ENCODE measurements around the gene STIM1.

Gene STIM1

GRCh38 chr11:3885855-3886254 is 30.4 kb downstream of the STIM1 start:
- CTCF ChIA-PET: interaction anchor here (0.6 kb wide), 1 partner anchor 35 kb away, joined by 3 read pairs; no protein-coding TSS in a partner anchor

GRCh38 chr11:3886985-3887384 is 31.5 kb downstream of the STIM1 start:
- CTCF ChIA-PET: no interaction called here
- POLR2A ChIA-PET (ENCODE audit: low non-redundant PET): no interaction called here
- TF ChIP-seq CTCF (conservative IDR thresholded peaks at IDR 0.05; ENCODE audit: low read depth): no peak
- no peak for DNase-seq (ENCODE audit: low spot score)
- H3K27ac ChIP-seq: no peak overlapping the region

More at GRCh38 chr11:3885855-3886254, 30.4 kb downstream of the STIM1 start:
- no peak for DNase-seq (ENCODE audit: low spot score)
- TF ChIP-seq CTCF (conservative IDR thresholded peaks at IDR 0.05; ENCODE audit: low read depth): no peak
- H3K27ac ChIP-seq: no peak overlapping the region
- POLR2A ChIA-PET (ENCODE audit: low non-redundant PET): no interaction called here

GRCh38 chr11:3888876-3889275 is 33.4 kb downstream of the STIM1 start:
- CTCF ChIA-PET: interaction anchor here (0.6 kb wide), 1 partner anchor 49 kb away, joined by 10 read pairs; no protein-coding TSS in a partner anchor
- TF ChIP-seq CTCF (conservative IDR thresholded peaks at IDR 0.05; ENCODE audit: low read depth): no peak
- POLR2A ChIA-PET (ENCODE audit: low non-redundant PET): no interaction called here

GRCh38 chr11:3890014-3890413 is 34.5 kb downstream of the STIM1 start:
- no peak overlapping the region for H3K27ac ChIP-seq
- ChIA-PET CTCF (interaction anchor here (0.6 kb wide), 1 partner anchor 91 kb away, joined by 3 read pairs; no protein-coding TSS in a partner anchor), POLR2A (ENCODE audit: low non-redundant PET) (no interaction called here)
- no peak for TF ChIP-seq CTCF (conservative IDR thresholded peaks at IDR 0.05; ENCODE audit: low read depth)
- DNase-seq (ENCODE audit: low spot score): no peak

More at GRCh38 chr11:3888876-3889275, 33.4 kb downstream of the STIM1 start:
- no peak overlapping the region for H3K27ac ChIP-seq
- DNase-seq (ENCODE audit: low spot score): no peak

- POLR2A ChIA-PET (ENCODE audit: low non-redundant PET): no interaction called here
- CTCF ChIA-PET: interaction anchor here (0.6 kb wide), 1 partner anchor 13 kb away, joined by 3 read pairs; no protein-coding TSS in a partner anchor
- TF ChIP-seq CTCF (conservative IDR thresholded peaks at IDR 0.05; ENCODE audit: low read depth): no peak
- H3K27ac ChIP-seq: no peak overlapping the region
- DNase-seq (ENCODE audit: low spot score): no peak
Observed at GRCh38 chr11:3890806-3891205, 35.3 kb downstream of the STIM1 start.

- CTCF ChIA-PET: no interaction called here
- H3K27ac ChIP-seq: no peak overlapping the region
- DNase-seq (ENCODE audit: low spot score): no peak
- POLR2A ChIA-PET (ENCODE audit: low non-redundant PET): no interaction called here
- TF ChIP-seq CTCF (conservative IDR thresholded peaks at IDR 0.05; ENCODE audit: low read depth): no peak
Observed at GRCh38 chr11:3891751-3892150, 36.3 kb downstream of the STIM1 start.
